Activated T-cell treated with anti-CD3 and anti-CD28 coated beads for 48 hours (primary cell): ENCODE measurements around the gene ST14.
"Not testable (repeated sequence)": the region's sequence is repeated elsewhere in the genome, so short reads cannot be mapped to it uniquely, and the experiment has no call there.

Experiments used
- DNase-seq: peaks from one replicate; pipeline ENCODE4 v3.0.0-alpha.2; 2020; ENCODE audit warnings: low read depth

The ST14 gene

DNA sequence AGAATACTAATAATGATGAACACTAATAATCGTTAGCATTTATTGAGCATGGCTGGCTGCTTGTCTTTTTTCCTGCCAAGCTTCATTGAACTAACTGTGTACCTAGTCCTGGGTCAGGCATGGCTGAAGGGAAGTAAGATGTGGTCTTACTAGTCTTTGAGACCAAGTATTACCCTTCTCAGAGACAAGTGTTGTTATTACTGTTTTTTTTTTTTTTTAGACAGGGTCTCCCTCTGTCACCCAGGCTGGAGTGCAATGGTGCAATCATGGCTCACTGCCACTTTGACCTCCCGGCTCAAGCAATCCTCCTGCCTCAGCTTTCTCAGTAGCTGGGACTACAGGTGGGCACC lies 4.6 kb downstream of the ST14 start:
- no peak for DNase-seq

DNA sequence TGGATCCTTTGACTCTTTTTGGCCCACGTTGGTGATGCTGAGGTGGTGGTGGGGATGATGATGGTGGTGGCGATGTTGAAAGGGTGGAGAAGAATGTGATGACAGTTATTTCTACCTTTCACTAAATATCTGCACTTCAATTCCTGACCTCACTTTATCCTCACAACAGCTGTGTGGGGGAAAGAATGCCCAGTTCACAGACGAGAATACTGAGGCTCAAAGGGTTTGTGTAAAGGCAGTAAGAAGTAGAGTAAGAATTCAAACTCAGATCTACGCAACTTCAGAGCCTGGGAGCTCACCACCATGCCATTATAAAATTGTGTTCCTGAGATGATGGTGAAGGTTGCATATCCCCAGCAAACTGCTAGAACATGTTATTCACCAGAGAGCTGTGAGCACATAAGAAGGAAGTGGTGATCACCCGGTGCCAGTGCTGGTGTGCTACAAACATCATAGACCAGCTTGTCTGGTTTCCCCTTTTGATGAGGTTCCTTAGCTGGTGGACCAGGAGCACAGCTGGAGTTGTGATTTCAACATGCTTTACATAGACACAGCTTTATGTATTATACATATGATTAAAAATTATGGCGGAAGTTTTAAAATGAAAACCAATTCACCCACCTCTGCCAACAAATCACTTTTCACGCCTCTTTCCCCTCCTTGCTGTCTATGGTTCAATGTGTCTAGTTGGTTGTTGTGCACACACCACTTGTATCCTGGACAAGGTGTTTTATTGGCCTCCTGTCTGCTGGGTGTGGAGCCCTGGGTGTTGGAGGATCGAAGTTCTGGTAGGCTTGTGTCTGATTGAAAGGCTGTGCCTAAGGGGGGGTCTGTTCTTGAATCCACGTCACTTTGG lies 6.2 kb downstream of the ST14 start:
- DNase-seq, result no peak

DNA sequence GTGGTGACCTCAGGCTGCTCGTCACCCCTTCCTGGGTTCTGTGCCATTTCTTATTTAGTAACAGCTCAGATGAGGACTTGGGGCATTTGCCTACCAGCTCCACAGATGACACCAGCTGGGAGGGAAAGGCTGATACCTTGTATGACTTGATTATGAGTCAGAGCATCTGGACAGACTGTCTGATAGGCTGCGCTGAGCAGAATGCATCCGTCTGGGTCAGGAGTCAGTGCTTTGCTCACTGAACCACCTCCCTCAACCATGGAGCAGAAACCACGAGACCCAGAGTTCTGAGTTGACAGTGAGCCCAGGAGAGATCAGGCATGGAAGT lies 6.8 kb downstream of the ST14 start:
- no peak for DNase-seq

DNA sequence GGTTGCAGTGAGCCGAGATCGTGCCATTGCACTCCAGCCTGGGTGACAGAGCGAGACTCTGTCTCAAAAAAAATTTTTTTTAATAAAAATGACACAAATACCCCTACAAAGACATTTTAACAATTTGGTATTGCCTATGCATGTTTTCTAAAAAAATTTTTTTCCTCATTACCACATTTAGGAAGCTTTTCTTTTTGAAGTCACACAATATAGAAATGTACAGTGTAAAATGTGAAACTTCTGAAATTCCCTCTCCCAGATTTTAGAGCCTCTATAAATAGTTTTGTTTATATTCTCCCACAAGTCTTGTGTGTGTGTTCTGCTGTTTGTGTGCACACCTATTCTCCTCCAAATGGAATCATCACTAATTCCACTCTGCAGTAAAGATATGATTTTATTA lies 7.6 kb downstream of the ST14 start:
- no peak for DNase-seq

DNA sequence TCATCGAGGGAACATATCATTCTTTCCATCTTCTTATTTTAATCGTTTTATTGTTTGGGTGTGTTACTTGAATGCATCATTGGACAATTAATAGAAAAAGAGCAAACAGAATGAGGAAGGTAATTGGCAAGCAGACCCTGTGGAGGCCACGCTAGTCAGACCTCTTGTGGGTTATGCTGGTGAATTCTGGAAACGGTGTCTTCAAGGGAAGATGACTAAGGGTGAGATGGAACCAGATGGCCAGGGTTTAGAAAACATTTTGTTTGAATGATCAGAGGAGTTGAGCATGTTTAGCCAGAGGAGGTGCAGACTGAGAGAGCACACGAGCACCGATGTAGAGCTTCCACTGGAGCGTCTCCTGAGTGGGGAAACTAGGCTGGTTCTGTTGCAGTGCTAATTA lies 8.5 kb downstream of the ST14 start:
- DNase-seq, result no peak

DNA sequence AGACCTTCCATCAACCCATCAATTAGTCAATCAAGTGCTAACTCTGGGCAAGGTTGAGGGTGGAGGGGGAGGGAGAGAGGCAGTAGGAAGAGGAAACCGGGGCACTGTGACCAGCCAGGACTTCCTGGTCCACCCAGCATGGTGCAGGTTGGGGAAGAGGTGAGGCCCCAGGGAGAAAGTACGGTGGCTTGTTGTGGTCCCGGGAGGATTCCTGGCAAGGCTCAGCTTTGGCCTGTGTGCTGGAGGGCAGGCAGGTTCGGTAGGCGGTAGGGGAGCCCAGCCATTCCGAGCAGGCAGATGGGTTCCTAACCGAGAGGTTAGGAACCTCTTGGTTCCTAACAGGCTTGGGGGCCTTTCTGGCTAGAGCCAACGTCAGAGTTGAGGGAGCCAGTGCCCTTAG lies 10.8 kb downstream of the ST14 start:
- no peak for DNase-seq

DNA sequence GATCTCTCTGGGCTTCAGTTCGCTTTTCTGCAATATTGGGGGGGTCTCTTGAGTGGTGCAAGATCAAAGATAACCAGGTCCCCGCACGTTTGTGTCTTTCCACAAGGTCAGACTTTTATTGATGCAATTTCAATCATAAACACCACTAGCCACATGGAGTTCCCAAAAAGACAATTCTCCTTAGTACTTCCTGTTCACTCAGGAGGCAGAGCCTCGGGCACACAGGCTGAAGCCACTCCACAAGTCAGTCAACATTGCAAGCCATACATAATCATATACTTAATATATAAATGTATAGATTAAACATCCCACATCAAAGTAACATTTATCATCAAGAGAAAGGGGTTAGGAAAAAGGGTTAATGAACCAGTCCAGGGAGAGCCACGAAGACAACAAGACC lies 12.0 kb downstream of the ST14 start:
- DNase-seq, result no peak

DNA sequence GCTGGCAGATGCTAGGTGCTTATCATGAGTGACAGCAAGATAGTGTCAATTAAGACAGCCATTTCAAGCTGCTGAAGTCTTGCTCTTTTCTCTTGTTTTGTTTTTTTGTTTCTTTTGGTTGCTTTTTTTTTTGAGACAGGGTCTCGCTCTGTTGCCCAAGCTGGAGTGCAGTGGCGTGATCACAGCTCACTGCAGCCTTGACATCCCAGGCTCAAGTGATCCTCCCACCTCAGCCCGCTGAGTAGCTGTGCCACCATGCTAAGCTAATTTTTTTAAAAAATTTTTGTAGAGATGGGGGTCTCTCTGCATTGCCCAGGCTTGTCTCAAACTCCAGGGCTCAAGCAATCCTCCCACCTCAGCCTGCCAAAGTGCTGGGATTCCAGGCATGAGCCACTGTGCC lies 12.4 kb downstream of the ST14 start:
- DNase-seq, result not testable (repeated sequence)

DNA sequence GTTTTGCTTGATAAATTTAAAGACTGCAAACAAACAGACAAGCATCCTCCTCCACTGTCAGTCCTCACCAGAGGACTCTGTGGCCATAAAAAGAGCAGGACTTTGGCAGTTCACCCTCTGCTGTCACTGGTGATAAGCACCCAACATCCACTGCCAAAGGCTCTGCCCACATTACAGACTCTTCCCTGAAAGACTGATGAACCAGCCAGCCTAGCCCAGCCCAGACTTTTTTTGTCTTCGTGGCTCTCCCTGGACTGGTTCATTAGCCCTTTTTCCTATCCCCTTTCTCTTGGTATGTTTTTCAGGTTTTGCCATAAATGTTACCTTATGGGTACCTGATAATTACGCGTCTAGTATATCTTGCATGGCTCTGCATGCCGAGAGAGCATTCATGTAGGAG lies 15.1 kb downstream of the ST14 start:
- no peak for DNase-seq

DNA sequence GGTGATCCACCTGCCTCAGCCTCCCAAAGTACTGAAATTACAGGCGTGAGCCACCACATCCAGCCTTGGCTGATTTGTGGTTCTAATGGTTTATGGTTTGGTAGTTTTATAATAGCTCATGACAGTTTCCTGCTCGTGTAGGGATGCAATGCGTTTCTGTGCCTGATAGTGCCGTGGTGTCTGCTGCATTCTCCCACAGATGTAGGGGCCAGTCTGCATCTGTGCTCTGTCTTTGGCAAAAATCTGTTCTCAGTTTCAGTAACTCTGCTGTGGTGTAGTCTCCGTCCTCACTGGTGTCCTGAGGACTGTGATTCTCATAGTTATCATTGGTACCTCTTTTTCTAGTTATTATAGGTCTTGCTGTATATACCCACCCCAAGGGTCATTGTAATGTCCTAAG lies 16.3 kb downstream of the ST14 start:
- no peak for DNase-seq

DNA sequence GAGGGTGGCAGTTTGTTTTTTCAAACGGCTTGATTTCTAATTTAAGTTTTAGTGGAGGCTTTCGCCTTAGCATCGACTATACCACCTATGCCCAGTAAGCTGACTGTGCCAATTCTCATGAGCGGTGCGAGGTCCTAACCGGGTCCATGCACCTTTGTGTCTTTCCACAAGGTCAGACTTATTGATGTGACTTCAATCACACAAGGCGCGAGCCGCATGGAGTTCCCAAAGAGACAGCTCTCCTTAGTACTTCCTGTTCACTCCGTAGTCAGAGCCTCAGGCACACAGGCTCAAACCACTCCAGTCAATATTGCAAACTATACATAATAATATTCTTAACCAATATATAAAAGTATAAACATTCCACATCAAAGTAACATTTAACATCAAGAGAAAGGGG lies 18.2 kb downstream of the ST14 start:
- DNase-seq, result no peak

DNA sequence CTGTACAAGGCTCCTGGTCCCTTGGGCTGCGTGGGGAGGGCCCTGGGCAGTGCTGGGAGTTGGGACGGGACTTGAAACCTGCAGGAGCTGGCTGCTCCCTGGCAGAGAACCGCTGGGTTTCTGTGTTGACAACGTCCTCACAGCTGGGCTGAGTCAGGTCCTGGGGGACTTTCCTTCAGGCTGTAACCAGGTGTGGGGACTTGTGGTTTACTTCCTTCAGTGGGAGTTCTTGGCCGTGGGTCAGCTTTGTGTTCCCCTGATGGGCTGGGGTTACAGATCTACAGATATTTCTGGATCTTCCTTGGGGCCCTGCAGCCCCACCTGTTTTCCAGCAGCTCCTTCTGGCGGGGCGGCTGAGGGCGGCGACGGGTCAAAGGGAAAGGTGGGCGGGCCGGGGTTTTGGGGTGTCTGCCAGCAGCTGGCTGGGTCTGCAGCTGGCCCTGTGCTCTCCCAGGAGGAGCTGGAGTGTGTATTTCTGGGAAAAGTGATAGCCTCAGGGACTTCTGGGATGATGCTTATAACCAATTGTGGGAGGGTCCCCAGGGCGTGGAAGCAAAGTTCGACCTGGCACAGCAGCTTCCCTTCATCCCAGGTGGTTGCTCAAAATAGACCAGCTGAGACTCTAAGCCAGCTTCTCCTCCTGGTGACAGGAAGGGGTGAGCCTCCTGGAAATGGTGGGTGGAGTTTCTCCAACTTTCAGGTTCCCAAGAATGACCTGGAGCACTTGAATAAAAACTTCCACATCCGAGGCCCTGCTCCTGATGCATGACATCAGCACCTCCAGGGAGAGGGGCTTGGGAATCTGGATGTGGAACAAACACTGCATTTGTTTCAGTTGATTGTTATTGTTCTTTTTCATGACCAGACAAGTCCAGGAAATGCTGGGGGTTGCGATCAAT lies 19.1 kb downstream of the ST14 start:
- DNase-seq, result no peak

DNA sequence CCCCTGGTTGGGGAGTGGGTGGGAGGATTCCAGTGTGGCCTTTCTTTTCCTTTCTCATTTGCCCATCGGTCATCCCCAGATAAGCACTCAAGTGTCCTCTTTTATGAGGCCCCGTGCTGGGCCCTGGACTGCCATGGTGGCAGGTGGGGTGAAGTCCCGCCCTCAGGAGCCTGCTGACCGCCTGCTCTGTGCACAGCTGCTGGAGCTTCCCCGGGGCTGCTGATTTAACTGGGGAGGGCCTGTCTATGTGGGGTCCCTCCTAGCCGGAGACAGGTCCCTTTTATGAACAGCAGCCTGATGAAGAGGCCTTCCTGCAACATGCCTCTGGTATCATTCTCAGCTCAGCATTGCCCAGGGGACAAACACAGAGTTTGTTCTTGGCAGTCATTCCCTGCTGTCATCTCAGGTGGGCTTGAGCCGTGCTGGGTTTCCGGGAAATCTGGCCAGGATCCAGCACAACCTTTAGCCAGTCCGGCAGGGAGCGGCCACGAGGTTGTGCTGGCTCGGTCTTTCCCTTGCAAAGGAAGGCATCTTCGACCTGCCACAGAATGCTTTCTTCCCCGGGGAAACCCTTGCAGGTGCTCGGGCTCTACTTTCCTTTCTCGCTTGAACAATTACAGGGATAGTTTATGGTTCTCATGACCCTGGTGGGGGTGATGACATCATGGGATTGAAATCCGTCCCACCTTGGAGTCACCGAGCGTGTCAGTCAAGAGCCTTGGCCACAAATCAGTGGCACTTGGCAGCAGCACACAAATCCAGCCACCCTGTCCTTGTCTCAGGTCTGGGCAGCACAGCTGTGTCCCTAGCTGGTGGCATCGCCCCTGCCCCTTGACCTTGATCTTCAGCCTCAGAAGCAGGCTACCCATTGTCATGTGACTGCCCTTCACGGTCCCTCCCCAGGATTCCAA lies 20.1 kb downstream of the ST14 start:
- no peak for DNase-seq

DNA sequence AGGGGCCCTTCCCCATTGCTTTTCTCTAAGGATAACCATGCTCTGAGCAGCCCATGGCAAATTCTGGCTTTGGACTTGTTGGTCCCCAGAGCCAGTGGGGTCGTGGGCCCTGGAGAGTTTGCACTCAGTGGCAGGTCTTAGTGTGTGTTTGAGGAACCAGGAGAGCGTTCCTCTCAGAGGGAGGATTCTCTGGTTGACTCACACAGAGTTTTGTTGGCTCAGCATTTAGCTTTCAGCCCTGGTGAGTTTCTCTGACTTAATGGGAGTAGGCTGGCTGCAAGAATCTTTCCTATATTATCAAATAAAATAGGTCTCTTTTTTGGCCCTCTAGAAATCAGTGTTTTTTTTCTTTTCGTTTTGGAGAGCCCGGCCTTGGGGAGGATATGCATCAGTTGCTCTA lies 20.9 kb downstream of the ST14 start:
- no peak for DNase-seq

DNA sequence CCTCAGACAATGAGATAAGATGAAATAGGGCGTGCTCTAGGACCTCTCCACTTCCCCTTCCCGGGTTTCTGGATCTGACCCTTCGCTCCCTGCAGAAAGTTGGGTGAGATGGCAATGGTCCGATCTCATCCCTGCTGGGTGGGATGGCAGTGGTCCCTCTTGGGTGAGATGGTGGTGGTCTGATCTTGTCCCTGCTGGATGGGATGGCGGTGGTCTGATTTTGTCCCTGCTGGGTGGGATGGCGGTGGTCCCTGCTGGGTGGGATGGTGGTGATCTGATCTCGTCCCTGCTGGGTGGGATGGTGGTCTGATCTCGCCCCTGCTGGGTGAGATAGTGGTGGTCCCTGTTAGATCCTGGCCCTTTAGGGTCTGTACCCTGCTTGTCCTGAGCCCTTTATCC lies 21.3 kb downstream of the ST14 start:
- DNase-seq, result no peak

DNA sequence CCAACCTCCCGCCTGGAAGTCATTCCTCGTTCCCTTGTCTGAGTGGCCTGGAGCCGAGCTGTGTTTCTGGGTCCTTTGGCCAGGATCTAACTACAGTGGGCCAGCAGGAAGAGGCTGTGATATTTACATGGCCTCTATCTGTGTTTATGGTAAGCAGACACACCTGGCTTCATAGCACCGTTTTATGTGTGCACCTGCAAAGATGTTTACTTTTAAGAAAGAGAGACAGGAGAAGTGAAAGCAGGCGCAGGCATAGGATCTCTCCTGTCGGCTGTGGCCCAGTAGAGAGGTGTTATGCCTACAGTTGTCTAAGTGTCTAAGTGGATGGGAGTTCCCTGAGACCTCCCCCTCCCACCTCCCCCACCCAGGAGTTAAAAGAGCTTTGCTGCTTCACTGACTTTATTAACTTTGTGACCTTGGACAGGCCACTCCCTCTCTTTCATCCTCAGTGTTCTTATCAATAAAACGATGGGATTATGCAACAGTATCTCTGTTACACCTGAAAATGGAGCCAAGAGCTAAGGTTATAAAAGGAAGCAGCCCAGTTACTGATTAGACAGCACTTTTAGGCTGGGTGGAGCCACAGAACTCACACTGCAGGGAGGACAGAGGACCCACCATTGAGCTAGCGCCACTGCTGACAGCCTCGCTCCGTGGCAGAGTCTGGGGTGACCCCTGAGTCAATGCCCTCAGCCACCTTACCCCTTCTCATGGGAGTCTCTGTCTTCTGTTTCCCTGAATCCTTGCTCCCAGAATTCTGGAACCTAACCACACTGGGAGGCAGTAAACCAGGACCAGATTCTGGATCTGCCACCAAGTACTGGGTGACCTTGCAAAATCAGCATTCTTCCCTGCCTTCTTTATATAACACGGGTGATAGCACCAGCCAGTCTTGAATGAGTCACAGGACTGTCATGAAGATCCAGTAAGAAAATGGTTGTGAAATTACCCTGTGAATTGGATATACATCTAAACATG lies 22.0 kb downstream of the ST14 start:
- no peak for DNase-seq

DNA sequence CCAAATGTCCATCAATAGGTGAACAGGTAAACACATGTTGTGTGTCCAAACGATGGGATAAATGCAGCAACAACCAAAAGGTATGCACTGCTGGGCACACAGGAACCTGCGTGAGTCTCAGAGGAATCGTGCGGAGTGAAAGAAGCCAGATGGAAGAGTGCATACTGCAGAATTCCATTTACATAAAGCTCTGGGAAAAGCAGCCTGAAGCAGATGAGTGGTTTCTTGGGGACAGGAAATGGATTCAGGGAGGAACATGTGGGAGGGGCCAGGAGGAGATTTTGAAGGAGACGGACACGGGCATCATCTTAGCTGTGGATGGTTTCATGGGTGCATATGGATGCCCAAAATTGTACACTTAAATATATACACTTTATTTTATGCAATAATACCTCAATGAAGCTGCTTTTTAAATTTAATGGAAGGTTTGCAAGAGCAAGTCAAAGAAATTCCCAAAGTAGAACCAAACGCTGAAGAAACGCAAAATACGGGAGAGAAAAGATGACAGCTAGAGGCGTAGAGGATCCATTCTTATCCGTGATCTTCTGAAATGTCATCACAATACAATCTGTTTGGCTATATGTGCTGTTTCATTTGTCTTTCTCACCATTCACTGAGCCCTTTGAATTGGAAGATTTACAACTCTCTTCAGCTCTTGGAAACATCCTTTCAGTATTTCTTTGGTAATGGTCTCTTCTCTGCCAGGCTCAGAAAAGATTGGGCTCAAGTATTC lies 24.5 kb downstream of the ST14 start:
- no peak for DNase-seq

DNA sequence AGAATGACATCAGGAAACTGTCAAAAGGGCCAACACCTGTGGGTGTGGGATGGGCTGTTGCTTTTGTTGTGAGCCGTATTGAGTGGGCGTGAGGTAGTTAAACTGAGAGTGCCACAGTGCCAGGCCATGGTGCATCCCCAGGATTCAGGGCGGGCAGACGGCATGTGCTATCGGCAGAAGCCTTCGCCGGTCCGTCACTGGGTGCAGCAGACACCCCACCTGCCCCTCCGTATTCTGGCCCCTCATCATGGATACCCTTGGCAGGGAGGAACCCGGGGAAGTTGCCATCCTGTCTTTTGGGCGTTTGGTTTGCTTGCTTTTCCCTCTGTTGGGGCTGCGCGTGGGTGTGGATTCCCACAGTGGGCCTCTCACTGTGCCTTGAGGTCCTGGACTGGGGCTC lies 27.5 kb downstream of the ST14 start:
- DNase-seq, result no peak

DNA sequence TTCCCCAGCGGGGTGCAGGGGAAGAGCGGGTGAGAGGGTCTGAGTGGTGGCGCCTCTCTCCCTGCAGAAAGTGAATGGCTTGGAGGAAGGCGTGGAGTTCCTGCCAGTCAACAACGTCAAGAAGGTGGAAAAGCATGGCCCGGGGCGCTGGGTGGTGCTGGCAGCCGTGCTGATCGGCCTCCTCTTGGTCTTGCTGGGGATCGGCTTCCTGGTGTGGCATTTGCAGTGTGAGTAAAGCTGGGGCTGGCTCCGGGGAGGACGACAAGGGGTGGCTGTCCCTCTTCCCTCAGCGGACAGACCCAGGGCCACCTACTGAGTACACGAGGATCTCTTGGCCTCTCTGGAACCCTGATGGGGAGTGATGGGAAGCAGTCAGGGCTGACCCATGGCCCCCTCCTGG lies 28.5 kb downstream of the ST14 start:
- DNase-seq, result no peak

DNA sequence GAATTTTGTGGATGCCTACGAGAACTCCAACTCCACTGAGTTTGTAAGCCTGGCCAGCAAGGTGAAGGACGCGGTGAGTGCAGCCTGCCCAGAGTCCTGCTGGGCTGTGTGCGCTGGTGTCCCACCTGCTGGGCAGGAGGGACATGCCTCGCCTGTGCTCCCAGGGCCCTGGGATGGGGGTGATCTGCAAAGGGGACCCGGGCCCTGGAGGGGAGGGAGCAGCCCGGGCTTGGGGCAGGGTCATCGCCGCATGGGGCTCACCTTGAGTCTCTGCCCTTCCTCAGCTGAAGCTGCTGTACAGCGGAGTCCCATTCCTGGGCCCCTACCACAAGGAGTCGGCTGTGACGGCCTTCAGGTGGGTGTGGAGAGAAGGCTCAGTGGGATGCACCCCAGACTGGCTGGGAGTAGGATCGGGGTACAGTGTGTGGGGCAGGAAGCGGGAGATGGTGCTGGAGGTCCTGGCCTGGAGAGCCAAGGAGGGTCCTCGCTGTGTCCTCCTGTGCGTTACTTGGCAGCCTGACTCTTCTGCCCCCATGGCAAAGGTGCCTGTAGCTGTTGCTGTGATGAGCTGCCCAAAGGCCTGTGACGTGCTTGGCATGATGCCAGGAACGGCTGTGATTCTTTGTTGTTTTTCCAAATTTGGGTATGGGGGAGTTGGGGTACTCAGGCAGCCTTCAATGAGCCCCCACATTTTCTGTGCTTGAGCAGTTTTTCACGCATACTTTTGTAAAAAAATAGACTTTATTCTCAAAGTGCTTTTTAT lies 29.2 kb downstream of the ST14 start:
- DNase-seq, result no peak
